Muscle of arm (tissue), 12 donors: ENCODE results near the gene SMAD6. TPM values are rescaled to one million over a fixed set of nuclear protein-coding genes. Genes with fewer than 3 reads are reported as not detected.

Source experiments
- DNase-seq: peaks from one replicate; pipeline ENCODE4 v3.0.0-alpha.2; 2013
- polyA plus RNA-seq, 12 donors: library from polyadenylated mRNA; unstranded; fragments of 120-200 nt; gene quantifications; one replicate each; pipeline ENCODE4 v1.2.1, GENCODE V29; 2013; ENCODE audit not compliant: insufficient read length in 12 of 12

SMAD6 gene
- polyA plus RNA-seq, 12 donors, result 3.2 to 11.6 (median 3.7) TPM; not detected in 2

GRCh38 chr15:66701422-66702034 lies 508 bp upstream of the SMAD6 start:
- peak; percentile 61 for DNase-seq

- DNase-seq, result peak; percentile 22
Measured at GRCh38 chr15:66702787-66703539, 927 bp downstream of the SMAD6 start.

- peak; percentile 38 for DNase-seq
Measured at GRCh38 chr15:66703540-66703941, 1.5 kb downstream of the SMAD6 start.

GRCh38 chr15:66704019-66704802 lies 2.2 kb downstream of the SMAD6 start:
- DNase-seq, result no peak

- no peak for DNase-seq
Measured at GRCh38 chr15:66704803-66705153, 2.7 kb downstream of the SMAD6 start.

- no peak for DNase-seq
Measured at GRCh38 chr15:66705277-66706146, 3.5 kb downstream of the SMAD6 start.

GRCh38 chr15:66706225-66706732 lies 4.2 kb downstream of the SMAD6 start:
- no peak for DNase-seq

GRCh38 chr15:66706840-66707239 lies 4.8 kb downstream of the SMAD6 start:
- DNase-seq, result no peak

GRCh38 chr15:66707310-66708082 lies 5.5 kb downstream of the SMAD6 start:
- DNase-seq, result peak; percentile 65

- no peak for DNase-seq
Measured at GRCh38 chr15:66708389-66708788, 6.4 kb downstream of the SMAD6 start.

- DNase-seq, result no peak
Measured at GRCh38 chr15:66709884-66710283, 7.8 kb downstream of the SMAD6 start.

GRCh38 chr15:66711260-66711659 lies 9.2 kb downstream of the SMAD6 start:
- DNase-seq, result no peak

- DNase-seq, result no peak
Measured at GRCh38 chr15:66711862-66712261, 9.8 kb downstream of the SMAD6 start.

- no peak for DNase-seq
Measured at GRCh38 chr15:66713843-66714508, 11.9 kb downstream of the SMAD6 start.

- no peak for DNase-seq
Measured at GRCh38 chr15:66714543-66714981, 12.5 kb downstream of the SMAD6 start.

GRCh38 chr15:66715181-66715624 lies 13.2 kb downstream of the SMAD6 start:
- no peak for DNase-seq

GRCh38 chr15:66715720-66716655 lies 14.0 kb downstream of the SMAD6 start:
- DNase-seq, result no peak

GRCh38 chr15:66716656-66717020 lies 14.6 kb downstream of the SMAD6 start:
- DNase-seq, result peak; percentile 30
